ENCODE results near the gene CXCL5.

DNA sequence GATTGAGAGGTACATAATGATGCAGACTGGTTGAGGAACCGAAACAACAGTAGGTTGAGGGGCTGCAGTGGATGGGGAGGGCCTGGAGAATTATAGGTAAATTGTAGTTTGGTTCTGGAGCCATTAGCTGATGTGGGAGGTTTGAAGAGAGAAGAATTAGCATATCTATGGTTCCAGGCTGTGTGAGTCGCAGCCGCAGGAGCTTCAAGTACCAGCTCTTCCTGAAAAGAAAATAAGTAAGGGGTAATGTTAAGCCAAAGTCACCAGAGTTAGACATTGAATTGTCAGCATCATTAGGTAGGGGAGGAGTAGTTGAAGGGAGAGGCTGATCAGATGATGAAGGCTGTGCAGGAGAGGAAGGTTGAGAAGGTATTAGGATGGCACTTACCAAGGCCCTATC lies 46.1 kb downstream of the CXCL5 start:
- TF ChIP-seq, protein P1, sequence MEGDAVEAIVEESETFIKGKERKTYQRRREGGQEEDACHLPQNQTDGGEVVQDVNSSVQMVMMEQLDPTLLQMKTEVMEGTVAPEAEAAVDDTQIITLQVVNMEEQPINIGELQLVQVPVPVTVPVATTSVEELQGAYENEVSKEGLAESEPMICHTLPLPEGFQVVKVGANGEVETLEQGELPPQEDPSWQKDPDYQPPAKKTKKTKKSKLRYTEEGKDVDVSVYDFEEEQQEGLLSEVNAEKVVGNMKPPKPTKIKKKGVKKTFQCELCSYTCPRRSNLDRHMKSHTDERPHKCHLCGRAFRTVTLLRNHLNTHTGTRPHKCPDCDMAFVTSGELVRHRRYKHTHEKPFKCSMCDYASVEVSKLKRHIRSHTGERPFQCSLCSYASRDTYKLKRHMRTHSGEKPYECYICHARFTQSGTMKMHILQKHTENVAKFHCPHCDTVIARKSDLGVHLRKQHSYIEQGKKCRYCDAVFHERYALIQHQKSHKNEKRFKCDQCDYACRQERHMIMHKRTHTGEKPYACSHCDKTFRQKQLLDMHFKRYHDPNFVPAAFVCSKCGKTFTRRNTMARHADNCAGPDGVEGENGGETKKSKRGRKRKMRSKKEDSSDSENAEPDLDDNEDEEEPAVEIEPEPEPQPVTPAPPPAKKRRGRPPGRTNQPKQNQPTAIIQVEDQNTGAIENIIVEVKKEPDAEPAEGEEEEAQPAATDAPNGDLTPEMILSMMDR (IDR thresholded peaks at IDR 0.05; ENCODE audit: low read depth, low read length, missing input control): no peak
- TF ChIP-seq TAF1 (conservative IDR thresholded peaks at IDR 0.05) (no peak), RAD21 (IDR thresholded peaks at IDR 0.05) (no peak), EGR1 (IDR thresholded peaks at IDR 0.05; ENCODE audit: low read depth in 2 of 2) (no peak), SP1 (IDR thresholded peaks at IDR 0.05) (no peak)
- TF ChIP-seq, protein P2, sequence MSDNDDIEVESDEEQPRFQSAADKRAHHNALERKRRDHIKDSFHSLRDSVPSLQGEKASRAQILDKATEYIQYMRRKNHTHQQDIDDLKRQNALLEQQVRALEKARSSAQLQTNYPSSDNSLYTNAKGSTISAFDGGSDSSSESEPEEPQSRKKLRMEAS (IDR thresholded peaks at IDR 0.05): no peak
